ENCODE results near the gene RAI14.

The RAI14 gene

DNA sequence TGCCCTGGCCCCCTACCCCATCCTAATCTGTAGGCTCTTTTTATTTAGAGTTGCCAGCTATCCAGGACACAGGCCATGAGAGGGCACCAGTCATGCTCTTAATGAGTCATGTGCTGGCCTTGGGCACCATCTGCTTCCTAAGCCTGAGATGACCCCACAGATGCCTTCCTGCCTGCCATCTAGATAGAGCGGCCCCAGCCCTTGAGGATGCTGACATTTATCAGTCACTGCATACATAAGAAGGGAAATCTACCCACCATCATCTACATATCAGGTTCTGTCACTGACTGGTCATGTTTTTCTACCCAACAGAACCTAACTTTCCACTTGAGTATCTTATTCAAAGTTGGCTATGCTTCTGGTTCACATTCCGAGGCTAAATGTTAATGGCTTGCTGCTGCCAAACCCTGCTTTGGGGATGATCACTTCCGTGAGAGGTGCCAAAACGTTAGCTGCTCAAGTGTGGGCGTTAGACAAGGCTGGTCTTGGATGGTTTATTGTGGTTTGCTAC lies 132.9 kb downstream of the RAI14 start:
- no peak overlapping the region for H3K27ac Mint-ChIP-seq
- ATAC-seq (replicated peaks) (peak; percentile 43 to 44), DNase-seq (no peak)
- H3K36me3 Mint-ChIP-seq = peaks cover 0 to 5% of the 10 kb centered on the region in 2 donors
- H3K27me3 Mint-ChIP-seq = peaks cover 8 to 12% of the 10 kb centered on the region in 2 donors
- H3K4me3 Mint-ChIP-seq = no peak overlapping the region
- H3K4me1 Mint-ChIP-seq = no peaks in the 10 kb centered on the region
- peaks cover 7 to 9% of the 10 kb centered on the region in 2 donors for H3K9me3 Mint-ChIP-seq

DNA sequence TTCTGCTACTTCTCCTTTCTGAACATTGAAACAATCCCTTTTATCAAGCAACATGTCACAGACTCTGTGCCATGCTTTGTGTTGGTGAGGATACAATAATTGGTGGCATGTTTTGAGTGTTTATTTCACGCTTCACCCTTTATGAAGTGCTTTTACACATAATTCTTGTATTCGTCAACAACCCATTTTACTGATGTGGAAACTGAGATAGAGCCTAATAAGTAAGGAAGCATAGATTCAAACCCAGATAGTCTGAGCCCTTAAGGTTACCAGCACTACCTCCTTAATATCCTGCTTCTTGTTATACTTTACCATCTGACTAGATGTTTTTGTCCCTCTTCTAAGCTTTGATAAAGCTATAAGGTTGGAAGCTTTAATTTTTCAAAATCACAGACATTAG lies 133.5 kb downstream of the RAI14 start:
- ATAC-seq (replicated peaks) = no peak
- Mint-ChIP-seq H3K36me3 (peaks cover 0 to 5% of the 10 kb centered on the region in 2 donors), H3K4me1 (no peaks in the 10 kb centered on the region), H3K27me3 (peaks cover 8 to 12% of the 10 kb centered on the region in 2 donors), H3K9me3 (peaks cover 7 to 9% of the 10 kb centered on the region in 2 donors), H3K4me3 (no peak overlapping the region), H3K27ac (no peak overlapping the region)
- DNase-seq = no peak

DNA sequence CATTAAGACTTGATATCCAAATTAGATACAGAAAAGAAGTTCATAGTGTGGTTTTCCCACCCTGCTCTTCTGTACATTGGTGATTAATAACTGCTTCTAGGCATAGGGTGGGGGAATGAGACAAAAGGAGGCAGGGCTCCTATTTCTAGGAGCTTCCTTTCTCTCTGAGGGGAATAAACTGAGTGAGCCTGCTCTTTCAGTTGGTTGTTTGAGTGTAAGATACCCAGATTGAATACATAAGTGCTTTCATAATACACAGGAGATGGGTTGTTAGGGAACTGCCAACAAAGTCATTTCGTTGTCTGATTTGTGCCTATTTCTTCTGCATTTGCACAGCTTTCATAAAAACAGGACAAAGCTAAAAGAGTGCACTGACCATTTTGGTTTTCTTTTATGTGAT lies 133.9 kb downstream of the RAI14 start:
- DNase-seq (no peak), ATAC-seq (replicated peaks) (no peak)
- no peaks in the 10 kb centered on the region for H3K4me1 Mint-ChIP-seq
- no peak overlapping the region for H3K27ac Mint-ChIP-seq
- H3K4me3 Mint-ChIP-seq = no peak overlapping the region
- peaks cover 7 to 9% of the 10 kb centered on the region in 2 donors for H3K9me3 Mint-ChIP-seq
- peaks cover 8 to 12% of the 10 kb centered on the region in 2 donors for H3K27me3 Mint-ChIP-seq
- peaks cover 0 to 5% of the 10 kb centered on the region in 2 donors for H3K36me3 Mint-ChIP-seq

DNA sequence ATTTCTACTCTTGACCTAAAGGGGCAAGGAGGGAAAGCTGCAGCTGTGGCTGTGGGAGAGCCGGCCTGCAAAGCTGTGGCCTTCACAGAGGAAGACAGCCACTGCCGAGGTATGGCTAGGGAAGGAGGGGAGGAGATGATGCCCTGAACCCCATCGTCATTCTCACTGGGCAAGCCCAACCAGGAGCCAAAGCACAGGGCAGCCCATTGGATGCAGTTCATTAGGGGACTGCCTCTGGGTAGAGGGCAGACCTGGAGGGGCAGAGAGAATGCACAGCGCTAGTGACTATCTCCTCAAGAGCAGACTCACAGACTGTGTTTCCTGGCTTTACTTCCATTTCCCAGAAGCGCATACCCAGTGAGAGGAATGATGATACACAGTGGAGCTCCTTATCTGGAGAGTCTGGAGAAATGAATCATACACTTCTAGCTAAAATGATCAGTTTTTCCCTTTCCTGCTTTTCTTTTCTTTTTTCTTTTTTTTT lies 135.7 kb downstream of the RAI14 start:
- H3K4me1 Mint-ChIP-seq = no peaks in the 10 kb centered on the region
- peaks cover 3 to 5% of the 10 kb centered on the region in 2 donors for H3K9me3 Mint-ChIP-seq
- DNase-seq (no peak), ATAC-seq (replicated peaks) (no peak)
- H3K27ac Mint-ChIP-seq = no peak overlapping the region
- H3K36me3 Mint-ChIP-seq = peaks cover 0 to 5% of the 10 kb centered on the region in 2 donors
- H3K4me3 Mint-ChIP-seq = no peak overlapping the region
- H3K27me3 Mint-ChIP-seq = peaks cover 4 to 7% of the 10 kb centered on the region in 2 donors

DNA sequence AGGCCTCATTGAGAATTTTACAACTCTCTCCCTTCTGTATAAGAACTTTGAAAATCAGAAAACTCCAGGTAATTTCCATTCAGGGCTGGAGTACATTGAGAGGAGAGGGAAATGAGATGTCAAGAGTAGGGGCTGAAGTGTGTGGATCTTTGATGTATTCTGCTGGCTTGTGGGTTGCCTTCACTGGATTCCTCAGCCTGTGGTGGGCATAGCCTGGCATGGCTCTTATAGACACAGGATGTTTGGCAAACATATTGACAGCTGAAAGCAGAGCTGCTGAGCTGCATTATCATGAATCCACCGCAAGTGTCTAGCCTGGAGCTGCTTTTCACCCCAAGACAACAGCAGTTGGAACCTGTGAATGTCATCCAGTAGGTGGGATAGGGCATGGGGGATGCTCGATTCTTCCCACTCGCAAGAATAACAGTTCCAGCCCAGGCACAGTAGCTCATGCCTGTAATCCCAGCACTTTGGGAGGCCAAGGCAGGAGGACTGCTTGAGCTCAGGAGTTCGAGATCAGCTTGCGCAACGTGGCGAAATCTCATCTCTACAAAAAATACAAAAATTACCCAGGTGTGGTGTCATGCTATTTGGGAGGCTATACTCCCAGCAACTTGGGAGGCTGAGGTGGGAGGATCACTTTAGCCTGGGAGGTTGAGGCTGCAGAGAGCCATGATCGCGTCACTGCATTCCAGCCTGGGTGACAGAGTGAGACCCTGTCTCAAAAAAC lies 146.9 kb downstream of the RAI14 start:
- H3K27ac Mint-ChIP-seq = no peak overlapping the region
- ATAC-seq (replicated peaks) (no peak), DNase-seq (no peak)
- H3K9me3 Mint-ChIP-seq = no peaks in the 10 kb centered on the region
- no peaks in the 10 kb centered on the region for H3K27me3 Mint-ChIP-seq
- H3K36me3 Mint-ChIP-seq = no peaks in the 10 kb centered on the region
- H3K4me3 Mint-ChIP-seq = no peak overlapping the region
- H3K4me1 Mint-ChIP-seq = no peaks in the 10 kb centered on the region

DNA sequence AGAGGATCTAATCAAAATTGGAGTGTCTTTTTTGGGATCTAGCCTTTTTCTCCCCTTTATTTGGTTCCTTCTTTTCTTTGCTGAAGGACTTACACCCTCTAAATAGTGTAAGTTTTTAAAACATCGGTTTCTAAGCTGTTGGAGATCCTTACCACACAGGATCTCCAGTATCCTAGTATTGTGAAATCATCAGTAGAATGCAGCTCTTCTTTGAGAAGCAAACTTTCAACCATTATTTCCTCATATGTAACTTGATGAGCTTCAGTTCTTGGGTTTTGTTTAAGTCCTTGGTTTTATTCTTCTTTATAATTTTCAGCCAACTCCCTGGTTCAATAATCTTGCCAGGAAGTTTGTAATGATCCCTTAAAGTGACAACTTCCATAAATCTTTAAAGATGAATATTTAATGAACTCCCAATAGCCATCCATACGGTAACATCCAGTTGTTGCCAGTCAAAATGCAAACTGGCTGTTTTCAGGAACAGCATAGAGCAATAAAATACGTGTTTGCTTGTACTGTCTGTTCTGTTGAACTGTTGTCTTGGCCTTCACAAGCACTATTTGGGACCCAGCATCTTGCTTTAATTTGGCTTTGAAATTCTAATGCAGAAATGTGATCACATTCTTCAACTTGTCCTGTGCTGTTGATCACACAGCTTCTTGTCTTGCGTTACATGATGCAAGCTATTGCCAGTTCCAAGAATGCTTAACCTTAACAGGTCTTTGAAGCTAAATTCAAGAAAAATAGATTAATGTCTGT lies 148.0 kb downstream of the RAI14 start:
- no peaks in the 10 kb centered on the region for H3K4me1 Mint-ChIP-seq
- no peaks in the 10 kb centered on the region for H3K36me3 Mint-ChIP-seq
- no peak overlapping the region for H3K27ac Mint-ChIP-seq
- H3K9me3 Mint-ChIP-seq = no peaks in the 10 kb centered on the region
- H3K27me3 Mint-ChIP-seq = no peaks in the 10 kb centered on the region
- DNase-seq (no peak), ATAC-seq (replicated peaks) (no peak)
- H3K4me3 Mint-ChIP-seq = no peak overlapping the region

DNA sequence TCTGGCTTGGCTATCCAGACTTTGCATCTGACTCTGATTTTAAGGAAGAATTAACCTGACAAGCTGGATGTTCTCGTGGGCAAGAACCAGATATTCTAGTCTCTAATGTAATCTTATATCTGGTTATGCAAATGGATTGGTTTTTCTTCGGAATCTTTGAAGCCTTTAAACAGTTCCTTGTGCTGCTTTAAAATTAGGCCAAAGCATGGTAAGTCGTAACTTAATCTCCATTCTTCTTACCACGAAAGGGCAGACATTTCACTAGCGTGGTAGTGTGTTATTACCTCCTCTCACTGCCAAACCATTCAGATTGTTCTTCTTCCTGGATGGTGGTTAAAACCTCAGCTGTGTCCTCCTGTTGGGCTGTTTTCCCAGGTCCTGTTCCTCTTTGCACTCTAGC lies 148.8 kb downstream of the RAI14 start:
- ATAC-seq (replicated peaks) = no peak
- Mint-ChIP-seq H3K27ac (no peak overlapping the region), H3K4me3 (no peak overlapping the region), H3K36me3 (no peaks in the 10 kb centered on the region), H3K27me3 (no peaks in the 10 kb centered on the region), H3K9me3 (no peaks in the 10 kb centered on the region), H3K4me1 (no peaks in the 10 kb centered on the region)
- no peak for DNase-seq

DNA sequence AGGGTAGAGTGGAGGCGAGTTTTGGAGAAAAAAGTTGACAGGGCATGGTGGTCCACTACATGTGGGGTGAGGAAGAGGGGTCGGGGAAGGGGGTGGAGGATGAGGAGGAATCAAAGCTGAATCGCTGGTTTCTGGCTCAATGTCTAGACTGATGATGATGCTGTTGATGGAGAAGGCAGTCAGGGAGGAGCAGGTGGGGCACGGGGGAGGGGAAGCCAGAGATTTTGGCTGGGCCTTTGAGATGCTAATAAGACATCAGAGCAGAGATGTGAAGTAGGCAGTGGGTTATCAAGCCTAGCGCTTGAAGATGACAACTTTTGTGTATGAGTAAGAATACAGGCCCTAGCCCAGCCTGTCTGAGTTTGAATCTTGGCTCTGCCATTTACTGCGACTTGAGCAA lies 150.4 kb downstream of the RAI14 start:
- Mint-ChIP-seq H3K9me3 (no peaks in the 10 kb centered on the region), H3K4me3 (no peak overlapping the region), H3K27me3 (no peaks in the 10 kb centered on the region), H3K36me3 (no peaks in the 10 kb centered on the region), H3K27ac (no peak overlapping the region), H3K4me1 (no peaks in the 10 kb centered on the region)
- no peak for DNase-seq
- ATAC-seq (replicated peaks) = no peak

DNA sequence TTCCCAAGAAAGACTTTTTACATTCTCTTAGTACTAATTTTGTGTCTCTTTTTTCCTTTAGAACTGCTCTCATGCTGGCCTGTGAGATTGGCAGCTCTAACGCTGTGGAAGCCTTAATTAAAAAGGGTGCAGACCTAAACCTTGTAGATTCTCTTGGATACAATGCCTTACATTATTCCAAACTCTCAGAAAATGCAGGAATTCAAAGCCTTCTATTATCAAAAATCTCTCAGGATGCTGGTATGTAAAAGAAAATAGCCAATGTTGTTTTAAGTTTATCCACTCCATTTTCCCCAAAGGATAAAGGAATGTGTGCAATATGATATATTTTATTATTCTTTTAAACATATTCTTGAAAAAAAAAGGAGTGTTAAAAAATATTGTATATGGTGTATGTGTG lies 155.6 kb downstream of the RAI14 start:
- ATAC-seq (replicated peaks) = no peak
- no peaks in the 10 kb centered on the region for H3K9me3 Mint-ChIP-seq
- no peak for DNase-seq
- H3K27ac Mint-ChIP-seq = no peak overlapping the region
- no peak overlapping the region for H3K4me3 Mint-ChIP-seq
- H3K27me3 Mint-ChIP-seq = no peaks in the 10 kb centered on the region
- H3K36me3 Mint-ChIP-seq = no peaks in the 10 kb centered on the region
- no peaks in the 10 kb centered on the region for H3K4me1 Mint-ChIP-seq

DNA sequence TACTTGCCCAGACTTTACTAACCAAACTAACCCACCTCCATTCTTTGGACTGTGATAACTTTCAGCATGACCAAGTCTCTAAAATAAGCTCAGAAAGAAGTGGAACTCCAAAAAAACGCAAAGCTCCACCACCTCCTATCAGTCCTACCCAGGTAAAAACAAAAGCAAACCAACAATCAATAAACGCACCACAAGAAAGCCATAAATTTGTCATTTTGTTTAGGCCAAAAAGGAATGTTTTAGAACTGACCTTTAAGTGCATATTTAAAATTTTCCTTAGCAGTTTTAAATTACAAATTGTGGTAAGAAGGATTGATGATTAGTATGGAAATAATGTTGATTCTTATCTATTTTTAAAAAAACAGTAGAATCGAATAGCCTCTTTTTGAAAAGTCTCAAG lies 157.4 kb downstream of the RAI14 start:
- Mint-ChIP-seq H3K36me3 (no peaks in the 10 kb centered on the region), H3K4me3 (no peak overlapping the region), H3K27me3 (no peaks in the 10 kb centered on the region), H3K27ac (no peak overlapping the region), H3K9me3 (no peaks in the 10 kb centered on the region), H3K4me1 (no peaks in the 10 kb centered on the region)
- ATAC-seq (replicated peaks) (no peak), DNase-seq (no peak)

DNA sequence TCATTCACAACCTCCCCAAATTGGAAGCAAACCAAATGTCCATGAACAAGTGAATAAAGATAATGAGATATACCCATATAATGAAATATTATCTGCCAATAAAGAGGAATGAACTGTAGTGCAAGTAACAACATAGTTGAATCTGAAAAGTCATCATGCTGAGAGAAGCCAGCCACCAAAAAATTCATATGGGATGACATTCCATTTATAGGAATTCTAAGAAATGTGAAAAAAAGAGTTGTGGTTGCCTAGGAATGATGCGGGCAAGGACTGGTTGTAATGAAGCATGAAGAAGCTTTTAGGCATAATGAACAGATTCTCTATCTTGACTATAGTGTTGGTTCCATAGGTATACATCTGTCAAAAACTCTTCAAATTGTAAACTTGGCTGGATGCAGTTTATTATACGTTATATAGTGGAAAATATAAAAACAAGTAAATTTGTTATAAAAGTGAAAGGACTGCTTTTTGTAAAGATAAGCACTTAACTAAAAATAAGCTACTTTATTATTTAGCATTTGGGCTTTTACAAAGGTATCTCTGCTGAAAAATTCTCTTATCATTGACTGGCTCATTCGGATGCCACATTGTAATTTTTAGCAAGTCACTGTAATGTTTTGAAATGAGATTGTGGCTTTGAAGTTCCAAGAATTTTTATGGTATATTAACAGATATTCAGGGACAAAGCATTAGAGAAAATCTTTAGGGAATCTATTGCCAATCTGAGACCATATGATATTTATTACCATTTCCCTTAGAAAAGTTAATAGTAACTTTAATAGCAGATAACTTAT lies 161.6 kb downstream of the RAI14 start:
- Mint-ChIP-seq H3K36me3 (no peaks in the 10 kb centered on the region), H3K27ac (no peak overlapping the region), H3K4me1 (no peaks in the 10 kb centered on the region), H3K9me3 (no peaks in the 10 kb centered on the region), H3K27me3 (no peaks in the 10 kb centered on the region), H3K4me3 (no peak overlapping the region)
- no peak for ATAC-seq (replicated peaks)
- no peak for DNase-seq

DNA sequence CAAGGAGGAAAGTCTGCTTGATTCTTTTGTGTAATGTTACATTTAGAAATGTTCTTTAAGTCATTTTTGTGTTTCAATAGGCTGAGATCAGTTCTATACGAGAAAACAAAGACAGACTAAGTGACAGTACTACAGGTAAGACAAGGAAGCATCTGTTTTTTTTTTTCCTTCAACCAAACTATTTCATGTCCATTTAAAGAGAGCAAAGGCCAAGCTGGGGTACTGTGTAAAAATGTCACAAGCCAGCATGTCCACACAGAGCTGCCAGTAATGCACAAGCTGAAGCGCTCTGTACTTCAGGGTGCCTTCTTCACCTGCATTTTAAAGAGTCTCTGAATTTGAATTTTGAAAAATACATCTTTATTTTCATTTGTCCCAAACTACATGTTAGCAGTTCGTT lies 162.6 kb downstream of the RAI14 start:
- Mint-ChIP-seq H3K27ac (no peak overlapping the region), H3K36me3 (no peaks in the 10 kb centered on the region), H3K27me3 (no peaks in the 10 kb centered on the region), H3K9me3 (no peaks in the 10 kb centered on the region), H3K4me3 (no peak overlapping the region), H3K4me1 (no peaks in the 10 kb centered on the region)
- no peak for ATAC-seq (replicated peaks)
- no peak for DNase-seq

DNA sequence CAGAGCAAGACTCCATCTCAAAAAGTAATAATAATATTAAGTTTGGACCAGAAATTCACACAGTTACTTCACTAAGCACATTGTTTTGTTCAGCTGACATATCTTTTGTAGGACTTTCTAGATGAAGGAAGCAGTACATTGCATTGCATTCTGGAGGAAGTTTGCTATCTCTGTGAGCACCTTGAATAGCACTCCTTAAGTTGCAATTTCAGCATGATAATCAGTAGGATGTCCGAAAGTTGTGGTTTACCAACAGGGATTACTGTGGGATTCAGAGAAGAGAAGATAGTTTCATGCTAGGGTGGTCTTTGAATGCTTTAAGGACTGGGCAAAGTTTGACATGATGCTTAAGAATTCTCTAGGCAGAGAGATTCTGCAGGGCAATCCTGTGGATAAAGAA lies 164.5 kb downstream of the RAI14 start:
- Mint-ChIP-seq H3K4me3 (no peak overlapping the region), H3K9me3 (no peaks in the 10 kb centered on the region)
- no peak for ATAC-seq (replicated peaks)

DNA sequence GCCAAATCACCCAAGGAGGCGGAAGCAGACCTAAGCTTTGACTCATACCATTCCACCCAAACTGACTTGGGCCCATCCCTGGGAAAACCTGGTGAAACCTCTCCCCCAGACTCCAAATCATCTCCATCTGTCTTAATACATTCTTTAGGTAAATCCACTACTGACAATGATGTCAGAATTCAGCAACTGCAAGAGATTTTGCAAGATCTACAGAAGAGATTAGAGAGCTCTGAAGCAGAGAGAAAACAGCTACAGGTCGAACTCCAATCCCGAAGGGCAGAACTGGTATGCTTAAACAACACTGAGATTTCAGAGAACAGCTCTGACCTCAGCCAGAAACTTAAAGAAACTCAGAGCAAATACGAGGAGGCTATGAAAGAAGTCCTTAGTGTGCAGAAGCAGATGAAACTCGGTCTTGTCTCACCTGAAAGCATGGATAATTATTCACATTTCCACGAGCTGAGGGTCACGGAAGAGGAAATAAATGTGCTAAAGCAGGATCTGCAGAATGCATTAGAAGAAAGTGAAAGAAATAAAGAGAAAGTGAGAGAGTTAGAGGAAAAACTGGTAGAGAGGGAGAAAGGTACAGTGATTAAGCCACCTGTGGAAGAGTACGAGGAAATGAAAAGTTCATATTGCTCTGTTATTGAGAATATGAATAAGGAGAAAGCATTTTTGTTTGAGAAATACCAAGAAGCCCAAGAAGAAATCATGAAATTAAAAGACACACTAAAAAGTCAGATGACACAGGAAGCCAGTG lies 167.0 kb downstream of the RAI14 start:
- Mint-ChIP-seq H3K9me3 (no peaks in the 10 kb centered on the region), H3K4me3 (no peak overlapping the region), H3K36me3 (no peaks in the 10 kb centered on the region), H3K27ac (no peak overlapping the region), H3K27me3 (no peaks in the 10 kb centered on the region), H3K4me1 (peaks cover 3 to 5% of the 10 kb centered on the region in 2 donors)
- DNase-seq (no peak), ATAC-seq (replicated peaks) (no peak)

More for the DNA sequence above, 164.5 kb downstream of the RAI14 start:
- Mint-ChIP-seq H3K36me3 (no peaks in the 10 kb centered on the region), H3K4me1 (no peaks in the 10 kb centered on the region), H3K27ac (no peak overlapping the region), H3K27me3 (no peaks in the 10 kb centered on the region)
- DNase-seq = no peak
